MCF 10A (cell line): ENCODE data around the gene KLRD1. TPM values are rescaled to one million over a fixed set of nuclear protein-coding genes. Genes with fewer than 3 reads are reported as not detected.

ENCODE experiments used
- BruUV-seq: library from RNA; stranded (reverse); fragments of 400-500 nt; replicated peaks from 2 replicates; lab custom pipeline; 2021; lab: Mats Ljungman, UMichigan
- CTCF ChIA-PET: fragments of 300-600 bp; sonication (Branson Sonifier 250); formaldehyde crosslinking; extraction: SDS; loops from one replicate; lab custom pipeline; 2021; ENCODE audit warnings: antibody characterized with exemption, inconsistent platforms; lab: Yijun Ruan, JAX
- POLR2A ChIA-PET: fragments of 300-600, 350-650 bp; sonication (Branson Sonifier 250); formaldehyde crosslinking; extraction: SDS; loops from one replicate; lab custom pipeline; 2020; ENCODE audit warnings: antibody characterized with exemption, inconsistent platforms; lab: Yijun Ruan, JAX
- DNase-seq: peaks from one replicate; pipeline ENCODE4 v3.0.0-alpha.2; 2018; ENCODE audit not compliant: unreplicated experiment
- H3K27ac Mint-ChIP-seq: one replicate; pipeline ENCODE4 v1.8.0; 2022; ENCODE audit warnings: mild to moderate bottlenecking, low read depth, mixed read lengths; ENCODE audit not compliant: unreplicated experiment
- H3K27me3 Mint-ChIP-seq: one replicate; pipeline ENCODE4 v1.8.0; 2022; ENCODE audit warnings: mixed read lengths; ENCODE audit not compliant: insufficient read depth, unreplicated experiment
- H3K36me3 Mint-ChIP-seq: one replicate; pipeline ENCODE4 v1.8.0; 2022; ENCODE audit warnings: mild to moderate bottlenecking, moderate library complexity, mixed read lengths; ENCODE audit not compliant: insufficient read depth, unreplicated experiment
- H3K4me1 Mint-ChIP-seq: one replicate; pipeline ENCODE4 v1.8.0; 2022; ENCODE audit warnings: mixed read lengths; ENCODE audit not compliant: insufficient read depth, unreplicated experiment
- H3K4me3 Mint-ChIP-seq: one replicate; pipeline ENCODE4 v1.8.0; 2022; ENCODE audit warnings: mild to moderate bottlenecking, moderate library complexity, mixed read lengths; ENCODE audit not compliant: unreplicated experiment
- H3K9me3 Mint-ChIP-seq: one replicate; pipeline ENCODE4 v1.8.0; 2022; ENCODE audit warnings: mixed read lengths; ENCODE audit not compliant: unreplicated experiment
- CTCF ChIP-seq: fragments of 200-600 bp; IDR thresholded peaks from one replicate; pipeline ENCODE4 v1.8.0; 2022; ENCODE audit warnings: antibody characterized with exemption, mild to moderate bottlenecking; ENCODE audit not compliant: unreplicated experiment
- intact Hi-C: fragments of 100-400 bp; cut with micrococcal nuclease; formaldehyde crosslinking; loops from 2 replicates; pipeline ENCODE4 v1.14.1; 2022
- total RNA-seq: library from RNA; stranded (reverse); gene quantifications from 2 replicates; pipeline ENCODE4 v1.2.3, GENCODE V29; 2022

The KLRD1 gene
- total RNA-seq, 1 experiment from 2014 or later: not detected

DNA sequence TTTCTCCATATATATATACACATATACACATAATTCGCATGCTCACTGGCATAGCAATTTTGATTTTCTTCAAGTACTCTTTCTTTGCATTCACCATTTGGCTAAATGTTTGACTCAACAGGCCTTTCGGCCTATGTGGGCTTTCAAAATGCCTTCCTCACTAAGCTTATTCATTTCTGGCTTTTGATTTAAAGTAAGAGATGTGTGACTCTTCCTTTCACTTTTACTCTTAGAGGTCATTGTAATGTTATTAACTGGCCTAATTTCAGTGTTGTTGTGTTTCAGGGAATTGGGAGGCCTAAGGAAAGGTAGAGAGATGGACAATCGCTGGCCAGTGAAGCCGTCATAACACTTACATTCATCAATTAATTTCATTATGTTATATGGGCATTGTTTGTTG, 14.5 kb upstream of the KLRD1 start:
- ChIA-PET POLR2A (interaction anchor here (0.6 kb wide), 1 partner anchor 401 kb away, joined by 3 read pairs; no protein-coding TSS in a partner anchor), CTCF (no interaction called here)
- no peaks in the 10 kb centered on the region for H3K36me3 Mint-ChIP-seq
- no TSS peak for BruUV-seq
- H3K27me3 Mint-ChIP-seq: no peaks in the 10 kb centered on the region
- intact Hi-C loops: no loop called here
- DNase-seq: no peak
- H3K4me1 Mint-ChIP-seq: no peaks in the 10 kb centered on the region
- H3K4me3 Mint-ChIP-seq: no peak overlapping the region
- no peaks in the 10 kb centered on the region for H3K9me3 Mint-ChIP-seq
- H3K27ac Mint-ChIP-seq: no peak overlapping the region
- no peak for TF ChIP-seq CTCF

- Mint-ChIP-seq H3K4me1 (no peaks in the 10 kb centered on the region), H3K36me3 (no peaks in the 10 kb centered on the region), H3K27ac (no peak overlapping the region), H3K4me3 (no peak overlapping the region), H3K9me3 (no peaks in the 10 kb centered on the region), H3K27me3 (no peaks in the 10 kb centered on the region)
- intact Hi-C loops: no loop called here
- CTCF ChIA-PET: interaction anchor here (0.7 to 0.9 kb wide), 3 partner anchors 18 to 280 kb away, joined by 3 to 4 read pairs (median 3); no protein-coding TSS in a partner anchor
- no peak for DNase-seq
- BruUV-seq: no TSS peak
- no peak for TF ChIP-seq CTCF
- POLR2A ChIA-PET: interaction anchor here (0.6 kb wide), 1 partner anchor 401 kb away, joined by 3 read pairs; no protein-coding TSS in a partner anchor
Measured at GRCh38 chr12:10293570-10294227, 14.0 kb upstream of the KLRD1 start.

- ChIA-PET CTCF (interaction anchor here (0.5 kb wide), 1 partner anchor 1262 kb away, joined by 5 read pairs; no protein-coding TSS in a partner anchor), POLR2A (no interaction called here)
- Mint-ChIP-seq H3K9me3 (no peaks in the 10 kb centered on the region), H3K27ac (no peak overlapping the region), H3K4me3 (no peak overlapping the region), H3K4me1 (peaks cover 7% of the 10 kb centered on the region), H3K36me3 (no peaks in the 10 kb centered on the region), H3K27me3 (no peaks in the 10 kb centered on the region)
- intact Hi-C loops: no loop called here
- TF ChIP-seq CTCF: no peak
- no TSS peak for BruUV-seq
- DNase-seq: no peak
Measured at GRCh38 chr12:10301103-10301502, 6.6 kb upstream of the KLRD1 start.

- intact Hi-C loops: no loop called here
Measured at GRCh38 chr12:10304161-10304574, 3.5 kb upstream of the KLRD1 start.

More at GRCh38 chr12:10304161-10304574, 3.5 kb upstream of the KLRD1 start:
- BruUV-seq: no TSS peak
- Mint-ChIP-seq H3K9me3 (no peaks in the 10 kb centered on the region), H3K36me3 (no peaks in the 10 kb centered on the region), H3K4me3 (no peak overlapping the region), H3K27ac (no peak overlapping the region), H3K27me3 (no peaks in the 10 kb centered on the region), H3K4me1 (peaks cover 12% of the 10 kb centered on the region)
- ChIA-PET POLR2A (no interaction called here), CTCF (interaction anchor here (0.8 kb wide), 1 partner anchor 26 kb away, joined by 4 read pairs; no protein-coding TSS in a partner anchor)
- peak; percentile 62 for DNase-seq
- no peak for TF ChIP-seq CTCF
